Colon (tissue), 2 donors: ENCODE results near the gene LRRC7.
"Not testable (repeated sequence)": the region's sequence is repeated elsewhere in the genome, so short reads cannot be mapped to it uniquely, and the experiment has no call there.

ENCODE experiments used
- FAIRE-seq: peaks from 2 replicates; lab custom pipeline; 2012; peaks lifted over from hg19 to GRCh38; lab: Jason Lieb, UNC
- donor health status: control.
- donor health status: control.

Gene LRRC7

GRCh38 chr1:70042090-70042731 is 474.5 kb downstream of the LRRC7 start:
- FAIRE-seq, result no peak

DNA sequence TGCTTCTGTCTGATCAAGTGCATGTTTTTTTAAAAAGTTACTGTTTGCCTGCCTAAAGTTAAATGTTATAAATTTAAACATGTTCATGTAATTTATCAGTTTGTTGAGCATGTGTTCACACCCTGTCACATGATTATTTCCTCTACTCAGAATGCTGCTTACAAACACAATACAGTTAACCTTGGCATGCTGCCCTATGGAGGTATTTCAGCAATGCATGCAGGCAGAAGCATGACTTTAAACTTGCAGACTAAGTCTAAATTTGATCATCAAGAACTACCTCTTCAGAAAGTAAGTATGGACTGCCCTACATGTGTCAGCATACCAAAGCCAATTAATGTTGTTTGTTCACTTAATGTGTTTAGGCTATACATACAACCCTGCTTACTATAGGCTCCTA is 476.1 kb downstream of the LRRC7 start:
- FAIRE-seq, result no peak

GRCh38 chr1:70044832-70045231 is 477.1 kb downstream of the LRRC7 start:
- no peak for FAIRE-seq

- FAIRE-seq, result not testable (repeated sequence)
Measured at GRCh38 chr1:70045581-70045980, 477.9 kb downstream of the LRRC7 start.

GRCh38 chr1:70048336-70049094 is 480.8 kb downstream of the LRRC7 start:
- FAIRE-seq, result no peak

- no peak for FAIRE-seq
Measured at GRCh38 chr1:70051926-70052325, 484.2 kb downstream of the LRRC7 start.

DNA sequence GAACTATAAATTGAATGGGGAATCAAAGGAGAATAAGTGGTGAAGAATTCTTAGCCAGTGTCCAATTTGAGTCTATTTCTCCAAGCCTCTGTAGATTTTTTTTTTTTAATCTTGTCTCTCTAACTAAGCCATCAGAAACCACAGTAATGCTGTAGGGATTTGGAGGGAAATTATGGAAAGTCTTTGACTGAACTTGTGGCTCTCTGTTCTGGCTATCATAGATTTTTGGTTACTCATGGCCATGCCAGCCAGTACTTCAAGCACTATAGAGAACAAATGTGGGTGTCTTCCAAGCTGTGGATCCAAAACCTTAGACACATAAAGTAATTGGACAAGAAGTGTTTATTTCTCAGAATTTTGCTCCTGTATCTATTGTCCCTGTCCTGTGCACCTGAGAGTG is 489.8 kb downstream of the LRRC7 start:
- no peak for FAIRE-seq

- FAIRE-seq, result no peak
Measured at GRCh38 chr1:70061231-70061630, 493.5 kb downstream of the LRRC7 start.

DNA sequence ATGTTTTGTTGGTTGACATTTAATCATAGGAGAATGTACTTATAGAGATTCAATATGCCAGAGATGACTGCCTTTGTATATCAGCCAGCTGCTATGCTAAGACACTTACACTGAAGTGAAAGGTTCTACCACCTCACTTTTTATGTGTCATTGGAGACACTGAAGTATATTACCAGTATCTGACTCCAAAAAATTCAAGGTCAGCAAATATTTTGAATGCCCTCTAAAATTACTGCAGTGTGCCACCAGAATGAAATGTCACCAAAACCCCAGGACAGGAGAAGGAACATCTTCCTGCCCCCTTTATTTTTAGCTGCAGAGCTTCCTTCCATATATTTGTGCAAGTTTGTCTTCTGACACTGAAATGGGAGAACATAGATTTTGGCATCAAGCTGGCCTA is 496.1 kb downstream of the LRRC7 start:
- FAIRE-seq, result no peak

GRCh38 chr1:70066711-70067110 is 499.0 kb downstream of the LRRC7 start:
- FAIRE-seq, result no peak

DNA sequence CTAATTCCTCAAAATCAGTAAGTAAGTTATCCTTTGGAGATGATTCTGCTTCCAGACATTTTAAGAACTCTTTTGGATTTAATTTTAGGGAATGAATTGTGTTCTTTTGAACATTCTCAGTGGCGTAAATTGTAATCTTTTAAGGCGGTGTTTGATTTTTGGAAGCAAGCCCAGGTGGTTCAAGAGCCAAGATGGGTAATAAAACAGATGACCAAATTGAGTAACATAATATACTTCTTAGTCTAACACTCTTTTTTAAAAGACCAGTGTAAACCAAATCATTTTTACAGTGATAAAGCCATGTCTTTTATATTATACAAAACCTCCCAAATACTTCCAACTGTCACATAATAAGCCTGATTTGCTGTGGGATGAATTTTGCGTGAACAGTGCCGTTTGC is 503.9 kb downstream of the LRRC7 start:
- FAIRE-seq, result no peak

DNA sequence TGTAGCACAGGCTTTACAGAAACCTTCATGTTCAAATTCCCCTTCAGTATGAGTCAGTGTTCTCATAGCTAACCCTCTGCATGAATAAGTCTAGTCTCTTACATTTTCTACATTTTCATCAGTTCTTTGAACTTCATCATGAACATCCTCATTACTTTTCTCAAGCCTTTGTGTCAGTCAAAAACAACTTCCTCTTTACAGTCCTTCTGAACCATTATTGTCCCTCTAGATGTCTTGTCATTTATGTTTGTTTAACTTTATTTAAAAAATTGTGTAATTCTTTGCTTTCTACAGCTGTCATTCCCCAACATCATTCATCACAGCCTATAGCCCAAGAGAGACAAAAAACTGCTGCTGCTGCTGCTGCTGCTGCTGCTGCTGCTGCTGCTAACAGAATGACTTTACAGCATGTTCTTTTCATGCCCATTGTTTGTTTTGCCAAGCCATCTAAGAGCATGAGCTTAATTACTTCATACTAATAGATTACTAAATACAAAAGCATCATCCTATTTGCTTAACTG is 504.6 kb downstream of the LRRC7 start:
- FAIRE-seq, result no peak

- no peak for FAIRE-seq
Measured at GRCh38 chr1:70075761-70076160, 508.0 kb downstream of the LRRC7 start.

DNA sequence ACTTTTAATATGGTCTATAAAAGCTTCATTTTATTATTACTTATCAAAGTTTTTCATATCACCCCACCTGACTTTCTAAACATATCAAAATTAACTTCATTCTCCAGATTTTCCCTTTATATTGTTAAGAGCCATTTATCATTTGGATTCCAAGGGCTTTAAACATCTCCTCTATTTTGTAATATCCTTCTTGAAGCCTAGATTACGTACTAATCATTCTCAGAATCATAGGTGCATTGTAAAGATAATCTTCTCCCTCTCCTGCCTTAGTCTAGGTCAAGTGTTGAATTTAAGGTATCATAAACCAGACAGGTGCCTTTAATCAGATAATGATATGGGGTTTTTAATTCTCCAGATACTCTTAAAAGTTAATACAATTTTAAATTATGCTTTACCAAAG is 509.3 kb downstream of the LRRC7 start:
- no peak for FAIRE-seq

GRCh38 chr1:70079546-70079945 is 511.8 kb downstream of the LRRC7 start:
- FAIRE-seq, result no peak

- FAIRE-seq, result no peak
Measured at GRCh38 chr1:70083519-70083918, 515.8 kb downstream of the LRRC7 start.

GRCh38 chr1:70084314-70084915 is 516.7 kb downstream of the LRRC7 start:
- no peak for FAIRE-seq

- no peak for FAIRE-seq
Measured at GRCh38 chr1:70085521-70085920, 517.8 kb downstream of the LRRC7 start.

- FAIRE-seq, result no peak
Measured at GRCh38 chr1:70086897-70087296, 519.2 kb downstream of the LRRC7 start.

GRCh38 chr1:70090141-70090540 is 522.4 kb downstream of the LRRC7 start:
- FAIRE-seq, result no peak

DNA sequence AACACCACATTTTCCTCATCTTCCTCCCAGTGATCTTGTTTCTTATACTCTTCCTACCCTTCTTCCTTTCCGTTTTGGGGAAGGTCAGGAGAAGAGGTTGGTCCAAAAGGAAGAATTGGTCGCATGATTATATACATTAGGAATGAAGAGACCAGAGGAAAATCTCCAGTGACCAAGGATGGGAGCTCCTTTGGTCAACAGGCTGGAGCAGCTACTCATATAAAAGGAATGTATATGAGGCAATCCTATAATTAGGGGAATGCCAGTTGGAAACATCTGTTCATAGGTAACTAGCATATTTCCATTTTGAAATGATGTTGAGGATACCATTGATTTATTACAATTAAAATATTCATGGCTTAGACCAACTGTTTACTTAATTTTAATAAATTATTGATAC is 523.2 kb downstream of the LRRC7 start:
- FAIRE-seq, result no peak

DNA sequence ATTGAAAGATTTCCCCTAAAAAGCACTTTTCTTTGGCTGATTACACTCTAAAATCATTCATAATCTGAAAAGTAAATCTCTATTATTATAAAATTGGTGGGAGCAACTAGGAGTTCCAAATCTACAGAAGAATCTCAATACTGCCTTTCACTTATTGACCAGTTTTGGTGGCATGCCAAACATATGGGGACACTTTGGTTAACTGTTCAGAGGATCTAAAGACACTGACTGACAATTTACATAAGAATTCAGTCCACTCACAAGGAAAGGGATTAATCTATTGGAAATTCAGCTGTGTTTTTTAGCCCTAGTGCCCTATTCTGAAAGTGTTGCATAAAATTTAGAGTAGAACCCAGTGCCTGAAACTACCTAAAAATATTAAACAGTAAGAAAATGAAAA is 524.1 kb downstream of the LRRC7 start:
- no peak for FAIRE-seq

DNA sequence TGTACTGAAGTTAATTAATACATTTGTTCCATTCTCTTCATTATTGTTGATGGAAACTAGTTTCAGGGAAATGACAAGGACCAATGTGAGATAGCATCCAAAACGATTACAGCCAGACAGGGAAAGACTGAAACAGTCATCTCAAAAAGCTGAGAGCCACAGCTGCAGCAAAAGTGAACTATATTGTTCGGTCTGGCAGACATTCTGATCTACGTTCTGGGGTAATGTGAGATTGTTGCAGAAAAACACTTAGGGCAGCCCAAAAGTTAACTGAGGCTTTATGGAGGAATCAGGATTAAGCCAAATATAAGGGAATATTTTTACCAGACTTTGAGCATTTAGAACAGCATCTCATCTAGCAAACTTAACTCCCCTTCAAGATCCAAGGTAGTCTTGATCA is 524.8 kb downstream of the LRRC7 start:
- no peak for FAIRE-seq
